Upper lobe of left lung (tissue), 6 donors: Measurements from ENCODE around the gene AGXT. TPM values are rescaled to one million over a fixed set of nuclear protein-coding genes. Genes with fewer than 3 reads are reported as not detected.

Experiments used
- ATAC-seq, 2 donors: fragments of 200-7000 bp; cut with Tn5 transposase; one replicate each; pipeline ENCODE4 v1.9.1; 2022; ENCODE audit warnings: mild to moderate bottlenecking in 2 of 2, moderate library complexity in 2 of 2; ENCODE audit not compliant: low FRiP score in 2 of 2
- DNase-seq, 2 donors: peaks; one replicate each; pipeline ENCODE4 v3.0.0-alpha.2; 2019 to 2020
- H3K27ac ChIP-seq, 4 donors: fragments of 200-600 bp; sonication (generic); one replicate each; pipeline ENCODE4 v1.5.1; 2016 to 2019
- H3K27me3 ChIP-seq, 4 donors: fragments of 200-600 bp; sonication (generic); one replicate each; pipeline ENCODE4 v1.5.1; 2017 to 2019
- H3K36me3 ChIP-seq, 4 donors: fragments of 200-600 bp; sonication (generic); one replicate each; pipeline ENCODE4 v1.5.1; 2016 to 2019
- H3K4me1 ChIP-seq, 4 donors: fragments of 200-600 bp; sonication (generic); one replicate each; pipeline ENCODE4 v1.5.1; 2018 to 2019
- H3K4me3 ChIP-seq, 4 donors: fragments of 200-600 bp; sonication (generic); one replicate each; pipeline ENCODE4 v1.5.1; 2017 to 2019; ENCODE audit warnings: mild to moderate bottlenecking in 2 of 4, moderate library complexity in 1 of 4
- H3K9me3 ChIP-seq, 4 donors: fragments of 200-600 bp; sonication (generic); one replicate each; pipeline ENCODE4 v1.5.1; 2018 to 2019
- EP300 ChIP-seq, 4 donors: sonication (generic); formaldehyde crosslinking; IDR thresholded peaks; one replicate each; pipeline ENCODE4 v1.5.1; 2017; ENCODE audit warnings: antibody characterized with exemption in 4 of 4, control low read depth in 2 of 4
- POLR2A ChIP-seq, 4 donors: fragments of 450-650 bp; IDR thresholded peaks; one replicate each; pipeline ENCODE4 v1.5.1; 2016 to 2017; ENCODE audit warnings: antibody characterized with exemption in 4 of 4, mild to moderate bottlenecking in 2 of 4
- POLR2AphosphoS5 ChIP-seq, 2 donors: sonication (generic); formaldehyde crosslinking; IDR thresholded peaks; one replicate each; pipeline ENCODE4 v1.5.1; 2017; ENCODE audit warnings: antibody characterized with exemption in 2 of 2
- WGBS, 2 donors: methylation state at CpG; one replicate each; pipeline ENCODE4 v1.1.5; 2017 to 2018; 5-methylcytosine and 5-hydroxymethylcytosine counted together
- total RNA-seq, 6 donors: library from RNA; depleted of rRNA in 4 of 6; stranded (reverse); fragments of >200 nt in 4 of 6; gene quantifications; one replicate each; pipeline versions ENCODE4 v1.1.0 to v1.2.1, GENCODE V29; 2016 to 2021
- TF ChIP-seq, protein P1 (sequence below), 6 experiments: fragments of 450-650 bp in 4 of 6; fragments of 200-600 bp in 2 of 6; sonication (generic) in 2 of 6; IDR thresholded peaks; one replicate each; pipeline ENCODE4 v1.5.1; 2016 to 2019; ENCODE audit warnings: antibody characterized with exemption in 6 of 6
- donor health status: DM: no; HTN: no; CAD: no; lungs with moderate emphysema.
- donor health status: DM: no; HTN: yes; CAD: no; lungs with severe emphysema.

Gene AGXT
- total RNA-seq, 6 donors from 2014 or later: 0.30 to 0.46 (median 0.44) TPM; not detected in 3

DNA sequence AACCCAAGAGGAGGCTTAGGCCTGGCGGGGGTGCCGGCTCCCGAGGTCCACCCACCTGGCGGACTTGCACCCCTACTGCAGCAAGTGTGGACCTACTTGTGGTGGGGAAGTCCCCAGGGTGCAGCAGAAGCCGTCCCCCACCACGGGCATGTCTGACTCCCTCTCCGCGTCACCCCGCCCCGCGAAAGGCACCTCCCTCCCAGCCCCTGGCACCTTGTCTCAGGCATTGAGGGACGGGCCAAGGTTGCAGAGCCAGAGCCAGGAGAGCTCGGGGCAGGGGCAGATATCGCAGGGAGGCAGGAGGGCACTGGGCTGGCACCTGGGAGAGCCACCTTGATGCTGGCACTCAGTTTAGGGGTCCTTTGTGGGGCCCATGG, 56.6 kb downstream of the AGXT start:
- WGBS, 2 donors: 88 to 94% methylated on average over 4 to 13 of the region's 14 CpGs
- Histone ChIP-seq H3K4me3 (no peak overlapping the region), H3K27ac (no peak overlapping the region), H3K27me3 (no peaks in the 10 kb centered on the region), H3K36me3 (no peaks in the 10 kb centered on the region), H3K9me3 (no peaks in the 10 kb centered on the region), H3K4me1 (no peaks in the 10 kb centered on the region)
- no peak for ATAC-seq
- TF ChIP-seq EP300 (IDR thresholded peaks at IDR 0.05) (no peak), POLR2AphosphoS5 (IDR thresholded peaks at IDR 0.05) (no peak), POLR2A (IDR thresholded peaks at IDR 0.05) (no peak)
- TF ChIP-seq, protein P1, sequence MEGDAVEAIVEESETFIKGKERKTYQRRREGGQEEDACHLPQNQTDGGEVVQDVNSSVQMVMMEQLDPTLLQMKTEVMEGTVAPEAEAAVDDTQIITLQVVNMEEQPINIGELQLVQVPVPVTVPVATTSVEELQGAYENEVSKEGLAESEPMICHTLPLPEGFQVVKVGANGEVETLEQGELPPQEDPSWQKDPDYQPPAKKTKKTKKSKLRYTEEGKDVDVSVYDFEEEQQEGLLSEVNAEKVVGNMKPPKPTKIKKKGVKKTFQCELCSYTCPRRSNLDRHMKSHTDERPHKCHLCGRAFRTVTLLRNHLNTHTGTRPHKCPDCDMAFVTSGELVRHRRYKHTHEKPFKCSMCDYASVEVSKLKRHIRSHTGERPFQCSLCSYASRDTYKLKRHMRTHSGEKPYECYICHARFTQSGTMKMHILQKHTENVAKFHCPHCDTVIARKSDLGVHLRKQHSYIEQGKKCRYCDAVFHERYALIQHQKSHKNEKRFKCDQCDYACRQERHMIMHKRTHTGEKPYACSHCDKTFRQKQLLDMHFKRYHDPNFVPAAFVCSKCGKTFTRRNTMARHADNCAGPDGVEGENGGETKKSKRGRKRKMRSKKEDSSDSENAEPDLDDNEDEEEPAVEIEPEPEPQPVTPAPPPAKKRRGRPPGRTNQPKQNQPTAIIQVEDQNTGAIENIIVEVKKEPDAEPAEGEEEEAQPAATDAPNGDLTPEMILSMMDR (IDR thresholded peaks at IDR 0.05): no peak
- peak; percentile 16 to 81 for DNase-seq

DNA sequence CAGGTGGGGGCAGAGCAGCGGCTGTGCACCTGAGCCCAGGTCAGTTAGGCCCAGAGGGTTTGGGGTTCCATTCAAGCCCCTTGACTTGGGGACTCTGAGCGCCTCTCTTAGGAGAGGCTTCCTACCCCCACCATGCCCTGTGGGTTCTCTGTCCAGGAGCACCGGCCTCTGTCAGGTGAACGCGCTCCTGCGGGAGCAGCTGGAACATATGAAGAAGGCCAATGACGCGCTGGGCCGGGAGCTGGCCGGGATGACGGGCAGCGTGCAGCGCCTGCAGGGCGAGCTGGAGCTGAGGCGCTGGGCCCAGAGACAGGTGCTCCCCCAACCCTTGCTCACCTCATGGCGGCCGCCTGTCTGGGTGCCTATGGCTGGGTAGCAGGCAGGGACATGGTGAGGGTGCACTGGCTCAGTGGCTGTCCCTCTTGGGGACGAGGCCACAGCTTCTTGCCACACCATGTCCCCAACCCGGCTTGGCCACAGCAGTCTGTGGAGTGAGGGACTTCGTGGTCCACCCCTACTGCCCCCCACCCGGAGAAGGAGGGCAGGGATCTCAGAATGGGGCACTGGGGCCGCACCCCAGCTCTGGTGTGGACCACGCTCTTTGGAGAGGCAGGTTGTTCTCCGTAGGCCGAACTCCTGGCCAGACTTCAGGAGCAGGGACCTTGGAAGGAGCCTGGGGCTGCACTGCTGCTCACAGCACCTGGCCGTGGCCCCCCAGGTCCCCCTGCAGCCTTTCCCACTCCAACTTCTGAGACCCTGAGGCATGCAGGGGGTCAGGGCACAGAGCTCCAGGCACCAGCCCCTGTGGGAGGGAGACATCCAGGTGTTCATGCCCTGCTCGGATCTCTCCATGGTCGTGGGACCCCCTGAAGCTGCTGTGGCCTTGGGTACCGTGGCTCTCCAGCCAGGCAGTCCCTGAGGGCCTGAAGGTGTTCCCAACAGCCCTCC, 57.2 kb downstream of the AGXT start:
- DNase-seq (peak; percentile 20 to 72), ATAC-seq (peak in 1 of 2 donors; percentile 20)
- TF ChIP-seq POLR2A (IDR thresholded peaks at IDR 0.05) (no peak), POLR2AphosphoS5 (IDR thresholded peaks at IDR 0.05) (no peak), EP300 (IDR thresholded peaks at IDR 0.05) (no peak)
- TF ChIP-seq, protein P1 (IDR thresholded peaks at IDR 0.05): no peak
- 90% methylated on average over 26 of the region's 29 CpGs; no CpG with 5 or more reads in 1 of the 2 donors for WGBS, 2 donors
- Histone ChIP-seq H3K4me1 (no peaks in the 10 kb centered on the region), H3K9me3 (no peaks in the 10 kb centered on the region), H3K27me3 (no peaks in the 10 kb centered on the region), H3K4me3 (no peak overlapping the region), H3K36me3 (no peaks in the 10 kb centered on the region), H3K27ac (peak overlapping the region in 1 of 4 donors; percentile 30)

DNA sequence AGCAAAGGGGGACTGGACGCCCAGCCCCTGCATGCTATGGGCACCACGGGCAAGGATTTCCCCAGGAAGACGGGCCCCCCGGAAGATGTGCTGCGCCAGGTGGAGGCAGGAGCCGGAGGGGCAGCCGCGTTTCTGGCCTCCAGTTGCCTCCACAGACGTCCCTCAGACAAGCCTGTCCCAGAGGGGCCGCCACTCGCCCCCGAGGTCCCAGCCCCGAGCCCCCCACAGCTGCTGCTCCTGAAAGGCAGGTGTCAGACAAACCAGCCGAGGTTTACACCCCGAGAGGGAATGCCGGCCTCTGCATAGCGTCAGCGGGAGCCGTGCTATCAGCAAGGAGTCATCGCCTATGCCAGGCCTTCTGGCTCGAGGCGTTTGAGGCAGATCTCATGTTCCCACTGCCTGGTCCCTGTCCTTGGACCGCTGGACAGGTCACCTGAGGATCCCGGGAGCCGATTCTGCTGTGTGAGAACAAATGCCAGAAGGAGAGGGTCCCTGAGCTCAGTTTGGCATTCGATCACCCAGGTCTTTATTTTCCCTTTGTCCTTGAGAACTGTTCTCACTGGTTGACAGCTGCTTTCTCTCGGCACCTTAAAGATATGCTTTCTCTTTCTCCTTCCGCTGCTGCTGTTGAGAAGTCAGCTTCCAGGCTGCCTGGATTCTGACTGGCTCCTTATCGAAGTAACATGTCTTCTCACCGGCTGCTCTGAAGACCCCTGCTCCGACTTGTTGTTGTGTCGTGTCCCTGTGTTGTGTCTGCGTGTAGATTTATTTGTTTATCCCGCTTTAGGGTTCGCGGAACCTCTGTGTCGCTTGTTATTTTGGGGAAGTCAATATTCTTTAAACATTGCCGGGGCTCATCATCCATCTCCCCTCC, 58.1 kb downstream of the AGXT start:
- Histone ChIP-seq H3K4me1 (no peaks in the 10 kb centered on the region), H3K9me3 (no peaks in the 10 kb centered on the region), H3K36me3 (no peaks in the 10 kb centered on the region), H3K4me3 (peak overlapping the region in 2 of 4 donors; percentile 11 to 20), H3K27me3 (no peaks in the 10 kb centered on the region), H3K27ac (peak overlapping the region in 2 of 4 donors; percentile 30)
- DNase-seq: peak; percentile 22 to 81
- ATAC-seq: no peak
- TF ChIP-seq, protein P1 (IDR thresholded peaks at IDR 0.05): no peak
- TF ChIP-seq POLR2AphosphoS5 (IDR thresholded peaks at IDR 0.05): no peak
- TF ChIP-seq EP300 (IDR thresholded peaks at IDR 0.05): no peak
- TF ChIP-seq POLR2A (IDR thresholded peaks at IDR 0.05): no peak
- 59 to 62% methylated on average over 16 to 36 of the region's 38 CpGs for WGBS, 2 donors

DNA sequence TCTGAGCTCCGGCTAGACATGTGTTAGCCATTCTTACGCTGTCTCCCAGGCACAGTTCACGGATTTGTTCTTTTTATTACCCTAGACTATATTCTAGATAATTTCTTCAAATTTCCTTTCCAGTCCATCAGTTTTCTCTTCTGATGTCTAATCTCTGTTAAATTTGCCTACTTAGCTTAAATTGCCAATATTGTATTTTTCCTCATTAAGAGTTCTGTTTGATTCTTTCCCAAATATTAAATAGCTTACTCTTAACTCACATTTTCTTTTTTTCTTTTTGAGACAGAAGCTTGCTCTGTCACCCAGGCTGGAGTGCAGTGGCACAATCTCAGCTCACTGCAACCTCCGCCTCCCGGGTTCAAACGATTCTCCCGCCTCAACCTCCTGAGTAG, 58.8 kb downstream of the AGXT start:
- Histone ChIP-seq H3K27ac (no peak overlapping the region), H3K9me3 (no peaks in the 10 kb centered on the region), H3K4me1 (no peaks in the 10 kb centered on the region), H3K4me3 (peak overlapping the region in 2 of 4 donors; percentile 11 to 20), H3K27me3 (no peaks in the 10 kb centered on the region), H3K36me3 (no peaks in the 10 kb centered on the region)
- WGBS, 2 donors: 77 to 92% methylated on average over 7 of the region's 7 CpGs
- DNase-seq (no peak), ATAC-seq (no peak)
- TF ChIP-seq EP300 (IDR thresholded peaks at IDR 0.05): no peak
- TF ChIP-seq POLR2AphosphoS5 (IDR thresholded peaks at IDR 0.05): no peak
- TF ChIP-seq, protein P1 (IDR thresholded peaks at IDR 0.05): no peak
- no peak for TF ChIP-seq POLR2A (IDR thresholded peaks at IDR 0.05)
